B cell (primary cell): ENCODE measurements around the gene GJC1. TPM values are rescaled to one million over a fixed set of nuclear protein-coding genes. Genes with fewer than 3 reads are reported as not detected.

Source experiments
- ATAC-seq: fragments of 200-7000 bp; cut with Tn5 transposase; one replicate; pipeline ENCODE4 v1.10.0; 2021; ENCODE audit warnings: low read depth, mild to moderate bottlenecking, moderate number of reproducible peaks, moderate library complexity
- CTCF ChIA-PET: fragments of 350-600 bp; sonication (Branson Sonifier 250); formaldehyde crosslinking; loops from one replicate; lab custom pipeline; 2021; ENCODE audit warnings: antibody characterized with exemption, inconsistent platforms; lab: Charles Lee
- POLR2A ChIA-PET: fragments of 350-600 bp; sonication (Branson Sonifier 250); formaldehyde crosslinking; loops from one replicate; lab custom pipeline; 2021; ENCODE audit warnings: antibody characterized with exemption; lab: Charles Lee
- DNase-seq: peaks from one replicate; pipeline ENCODE4 v3.0.0; 2013
- H2AFZ ChIP-seq: 2 replicates; pipeline ENCODE4 v1.6.1; 2012; ENCODE audit warnings: mild to moderate bottlenecking, low read depth, low read length; ENCODE audit not compliant: insufficient read depth, poor library complexity, severe bottlenecking
- H3K27ac ChIP-seq, 2 donors: 1 replicate in 1 of 2; 2 replicates in 1 of 2; pipeline ENCODE4 v1.5.1; 2012 to 2013; ENCODE audit warnings: low read length in 2 of 2, mild to moderate bottlenecking in 2 of 2, moderate library complexity in 1 of 2
- H3K27me3 ChIP-seq, 4 experiments: fragments of 200-600 bp in 1 of 4; sonication (generic) in 1 of 4; replicated peaks in 1 of 4; 1 replicate in 2 of 4; 2 replicates in 2 of 4; pipeline versions ENCODE4 v1.6.1 to v1.7.0; 2013 to 2016; ENCODE audit warnings: low read length in 3 of 4, mild to moderate bottlenecking in 2 of 4, mixed read lengths in 1 of 4, moderate library complexity in 1 of 4; ENCODE audit not compliant: insufficient read depth in 4 of 4, control insufficient read depth in 3 of 4; ENCODE audit errors: control extremely low read depth in 1 of 4
- H3K36me3 ChIP-seq, 2 experiments: replicated peaks in 1 of 2; 1 replicate in 1 of 2; 2 replicates in 1 of 2; pipeline versions ENCODE4 v1.6.1 to v1.7.1; 2013; ENCODE audit warnings: low read length in 1 of 2; ENCODE audit not compliant: insufficient read depth in 2 of 2, control insufficient read depth in 1 of 2; ENCODE audit errors: control extremely low read depth in 1 of 2, extremely low read depth in 1 of 2
- H3K4me1 ChIP-seq, 2 donors: fragments of 200-600 bp in 1 of 2; sonication (generic) in 1 of 2; 1 replicate in 1 of 2; 2 replicates in 1 of 2; pipeline versions ENCODE4 v1.5.1 to v1.6.1; 2013 to 2017; ENCODE audit warnings: low read length in 2 of 2; ENCODE audit not compliant: control insufficient read depth in 2 of 2, insufficient read depth in 2 of 2
- H3K4me2 ChIP-seq: replicated peaks from 2 replicates; pipeline ENCODE3; 2012; ENCODE audit warnings: mild to moderate bottlenecking, low read depth, low read length; ENCODE audit not compliant: poor library complexity, severe bottlenecking
- H3K4me3 ChIP-seq, 5 experiments: fragments of 200-600 bp in 1 of 5; sonication (generic) in 1 of 5; 1 replicate in 3 of 5; 2 replicates in 2 of 5; pipeline versions ENCODE4 v1.5.1 to v1.7.0; 2011 to 2016; ENCODE audit warnings: low read length in 4 of 5, mild to moderate bottlenecking in 4 of 5, low read depth in 2 of 5, control low read depth in 1 of 5, moderate library complexity in 1 of 5; ENCODE audit not compliant: insufficient read depth in 1 of 5; ENCODE audit errors: control extremely low read depth in 1 of 5, extremely low read depth in 1 of 5
- H3K79me2 ChIP-seq: fragments of 200-600 bp; sonication (generic); one replicate; pipeline ENCODE4 v1.6.0; 2016; ENCODE audit warnings: low read length; ENCODE audit not compliant: control insufficient read depth, insufficient read depth
- H3K9ac ChIP-seq: fragments of 200-600 bp; sonication (generic); 2 replicates; pipeline ENCODE4 v1.6.1; 2017; ENCODE audit warnings: mild to moderate bottlenecking, low read length, moderate library complexity
- H3K9me3 ChIP-seq, 3 donors: one replicate each; pipeline versions ENCODE4 v1.6.1 to v1.7.1; 2013; ENCODE audit warnings: low read length in 2 of 3; ENCODE audit not compliant: control insufficient read depth in 2 of 3, insufficient read depth in 1 of 3; ENCODE audit errors: control extremely low read depth in 1 of 3
- H4K20me1 ChIP-seq: 2 replicates; pipeline ENCODE4 v1.6.0; 2012; ENCODE audit warnings: mild to moderate bottlenecking, low read length; ENCODE audit not compliant: insufficient read depth, control insufficient read depth, poor library complexity, severe bottlenecking
- H3K27ac Mint-ChIP-seq: one replicate; pipeline ENCODE4 v1.8.0; 2021; ENCODE audit warnings: mixed read lengths
- H3K27me3 Mint-ChIP-seq: one replicate; pipeline ENCODE4 v1.8.0; 2021; ENCODE audit warnings: mixed read lengths
- H3K4me1 Mint-ChIP-seq: one replicate; pipeline ENCODE4 v1.8.0; 2021; ENCODE audit warnings: mixed read lengths
- H3K4me3 Mint-ChIP-seq: one replicate; pipeline ENCODE4 v1.8.0; 2021; ENCODE audit warnings: mixed read lengths
- H3K9me3 Mint-ChIP-seq: one replicate; pipeline ENCODE4 v1.8.0; 2022; ENCODE audit warnings: mixed read lengths; ENCODE audit not compliant: insufficient read depth
- EZH2 ChIP-seq: IDR thresholded peaks from 2 replicates; pipeline ENCODE4 v1.6.1; 2012; ENCODE audit warnings: borderline replicate concordance, low read depth, mild to moderate bottlenecking, moderate library complexity, low read length; ENCODE audit not compliant: insufficient read depth, poor library complexity, severe bottlenecking
- WGBS: methylation state at CpG from one replicate; pipeline ENCODE4 v1.1.5; 2013; ENCODE audit warnings: missing lambda C conversion rate; ENCODE audit not compliant: insufficient coverage; 5-methylcytosine and 5-hydroxymethylcytosine counted together
- intact Hi-C: fragments of 100-400 bp; cut with micrococcal nuclease; formaldehyde crosslinking; loops from one replicate; pipeline ENCODE4 v1.10.0; 2022
- polyA plus RNA-seq: library from polyadenylated mRNA; depleted of rRNA; stranded (reverse); fragments of >200 nt; gene quantifications from 2 replicates; pipeline ENCODE4 v1.2.3, GENCODE V29; 2012
- total RNA-seq, 2 donors: library from RNA; stranded (reverse); fragments of 120-200 nt in 1 of 2; gene quantifications; 1 replicate in 1 of 2; 2 replicates in 1 of 2; pipeline versions ENCODE4 v1.2.3 to v1.2.4, GENCODE V29; 2013 to 2022
- TF ChIP-seq, protein P1 (sequence below): fragments of 200-600 bp; IDR thresholded peaks from one replicate; pipeline ENCODE4 v1.8.0; 2022; ENCODE audit warnings: antibody characterized with exemption, mild to moderate bottlenecking

Gene GJC1
- total and polyA plus RNA-seq, 2 donors (not counting 1 experiment from before 2014, with no cell fraction given): not detected

- H3K36me3 ChIP-seq: no peaks in the 10 kb centered on the region
- H3K4me2 ChIP-seq: no peak overlapping the region
- no peaks in the 10 kb centered on the region for H3K27me3 ChIP-seq
- H3K4me1 ChIP-seq: no peaks in the 10 kb centered on the region
- H3K4me1 Mint-ChIP-seq: no peaks in the 10 kb centered on the region
- ChIA-PET POLR2A (no interaction called here), CTCF (no interaction called here)
- H4K20me1 ChIP-seq: no peaks in the 10 kb centered on the region
- no peak overlapping the region for H3K27ac ChIP-seq
- ATAC-seq: no peak
- no peak overlapping the region for H3K4me3 Mint-ChIP-seq
- no peak for DNase-seq
- intact Hi-C loops: no loop called here
- no peaks in the 10 kb centered on the region for H3K9me3 Mint-ChIP-seq
- no peak overlapping the region for H3K9ac ChIP-seq
- H3K9me3 ChIP-seq: no peaks in the 10 kb centered on the region
- WGBS: 100% methylated on average over 2 of the region's 5 CpGs
- H2AFZ ChIP-seq: no peak overlapping the region
- no peak for TF ChIP-seq EZH2
- TF ChIP-seq, protein P1, sequence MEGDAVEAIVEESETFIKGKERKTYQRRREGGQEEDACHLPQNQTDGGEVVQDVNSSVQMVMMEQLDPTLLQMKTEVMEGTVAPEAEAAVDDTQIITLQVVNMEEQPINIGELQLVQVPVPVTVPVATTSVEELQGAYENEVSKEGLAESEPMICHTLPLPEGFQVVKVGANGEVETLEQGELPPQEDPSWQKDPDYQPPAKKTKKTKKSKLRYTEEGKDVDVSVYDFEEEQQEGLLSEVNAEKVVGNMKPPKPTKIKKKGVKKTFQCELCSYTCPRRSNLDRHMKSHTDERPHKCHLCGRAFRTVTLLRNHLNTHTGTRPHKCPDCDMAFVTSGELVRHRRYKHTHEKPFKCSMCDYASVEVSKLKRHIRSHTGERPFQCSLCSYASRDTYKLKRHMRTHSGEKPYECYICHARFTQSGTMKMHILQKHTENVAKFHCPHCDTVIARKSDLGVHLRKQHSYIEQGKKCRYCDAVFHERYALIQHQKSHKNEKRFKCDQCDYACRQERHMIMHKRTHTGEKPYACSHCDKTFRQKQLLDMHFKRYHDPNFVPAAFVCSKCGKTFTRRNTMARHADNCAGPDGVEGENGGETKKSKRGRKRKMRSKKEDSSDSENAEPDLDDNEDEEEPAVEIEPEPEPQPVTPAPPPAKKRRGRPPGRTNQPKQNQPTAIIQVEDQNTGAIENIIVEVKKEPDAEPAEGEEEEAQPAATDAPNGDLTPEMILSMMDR: no peak
- no peak overlapping the region for H3K4me3 ChIP-seq
- no peaks in the 10 kb centered on the region for H3K79me2 ChIP-seq
- no peak overlapping the region for H3K27ac Mint-ChIP-seq
- H3K27me3 Mint-ChIP-seq: no peaks in the 10 kb centered on the region
These were observed 12.7 kb upstream of the GJC1 start for GRCh38 chr17:44842748-44843147.

- ATAC-seq: no peak
- H3K27me3 Mint-ChIP-seq: peaks cover 3% of the 10 kb centered on the region
- POLR2A ChIA-PET: no interaction called here
- CTCF ChIA-PET: interaction anchor here (0.7 kb wide), 1 partner anchor 995 kb away, joined by 4 read pairs; no protein-coding TSS in a partner anchor
- Histone ChIP-seq H3K27me3 (no peaks in the 10 kb centered on the region), H3K4me1 (no peaks in the 10 kb centered on the region), H3K4me3 (no peak overlapping the region), H3K4me2 (no peak overlapping the region), H3K36me3 (no peaks in the 10 kb centered on the region), H3K9ac (no peak overlapping the region), H3K27ac (no peak overlapping the region), H3K9me3 (no peaks in the 10 kb centered on the region), H4K20me1 (no peaks in the 10 kb centered on the region), H2AFZ (no peak overlapping the region), H3K79me2 (no peaks in the 10 kb centered on the region)
- intact Hi-C loops: no loop called here
- H3K4me1 Mint-ChIP-seq: no peaks in the 10 kb centered on the region
- no peak overlapping the region for H3K4me3 Mint-ChIP-seq
- no peak for TF ChIP-seq EZH2
- TF ChIP-seq, protein P1: no peak
- H3K27ac Mint-ChIP-seq: no peak overlapping the region
- no peaks in the 10 kb centered on the region for H3K9me3 Mint-ChIP-seq
- 100% methylated on average over 2 of the region's 3 CpGs for WGBS
- no peak for DNase-seq
These were observed 10.8 kb upstream of the GJC1 start for GRCh38 chr17:44840936-44841335.
